Prostate gland (tissue), 2 donors: ENCODE data around the gene KLHL35.

Experiments
- POLR2A ChIP-seq: fragments of 450-650 bp; IDR thresholded peaks from one replicate; pipeline ENCODE4 v1.6.1; 2016; ENCODE audit warnings: antibody characterized with exemption, mild to moderate bottlenecking
- TF ChIP-seq, protein P1 (sequence below), 4 experiments: fragments of 200-600 bp in 2 of 4; fragments of 450-650 bp in 2 of 4; sonication (generic) in 2 of 4; IDR thresholded peaks; 1 replicate in 3 of 4; 2 replicates in 1 of 4; pipeline ENCODE4 v1.5.1; 2016 to 2019; ENCODE audit warnings: antibody characterized with exemption in 4 of 4, mild to moderate bottlenecking in 2 of 4, moderate library complexity in 2 of 4

DNA sequence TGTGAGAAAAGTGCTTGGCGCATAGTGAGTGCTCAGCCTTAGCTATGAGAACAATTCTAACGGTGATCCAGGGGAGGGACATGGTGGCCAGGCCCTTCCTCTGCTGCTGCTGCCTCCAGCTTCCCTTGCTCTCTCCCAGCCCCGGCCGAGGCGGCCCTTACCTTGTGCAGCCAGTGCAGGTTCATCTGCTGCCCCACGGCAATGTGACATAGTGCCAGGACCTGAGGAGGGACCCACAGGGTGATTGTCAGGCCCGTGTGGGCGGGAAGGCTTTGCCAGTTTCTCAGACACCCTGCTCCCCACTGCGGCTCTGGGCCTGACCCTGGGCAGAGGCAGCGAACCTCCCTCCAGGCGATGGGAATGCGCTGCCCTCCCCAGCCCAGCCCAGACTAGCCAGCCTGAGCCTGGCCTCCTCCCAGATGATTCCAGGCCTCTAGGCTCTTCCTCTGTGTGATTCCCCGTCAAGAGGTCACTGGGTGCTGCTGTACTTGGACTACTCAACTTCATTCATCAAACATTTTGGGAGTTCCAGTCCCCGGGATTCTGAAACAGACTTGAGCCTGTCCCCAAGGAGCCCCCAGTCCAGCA, 23.7 kb upstream of the KLHL35 start:
- TF ChIP-seq, protein P1, sequence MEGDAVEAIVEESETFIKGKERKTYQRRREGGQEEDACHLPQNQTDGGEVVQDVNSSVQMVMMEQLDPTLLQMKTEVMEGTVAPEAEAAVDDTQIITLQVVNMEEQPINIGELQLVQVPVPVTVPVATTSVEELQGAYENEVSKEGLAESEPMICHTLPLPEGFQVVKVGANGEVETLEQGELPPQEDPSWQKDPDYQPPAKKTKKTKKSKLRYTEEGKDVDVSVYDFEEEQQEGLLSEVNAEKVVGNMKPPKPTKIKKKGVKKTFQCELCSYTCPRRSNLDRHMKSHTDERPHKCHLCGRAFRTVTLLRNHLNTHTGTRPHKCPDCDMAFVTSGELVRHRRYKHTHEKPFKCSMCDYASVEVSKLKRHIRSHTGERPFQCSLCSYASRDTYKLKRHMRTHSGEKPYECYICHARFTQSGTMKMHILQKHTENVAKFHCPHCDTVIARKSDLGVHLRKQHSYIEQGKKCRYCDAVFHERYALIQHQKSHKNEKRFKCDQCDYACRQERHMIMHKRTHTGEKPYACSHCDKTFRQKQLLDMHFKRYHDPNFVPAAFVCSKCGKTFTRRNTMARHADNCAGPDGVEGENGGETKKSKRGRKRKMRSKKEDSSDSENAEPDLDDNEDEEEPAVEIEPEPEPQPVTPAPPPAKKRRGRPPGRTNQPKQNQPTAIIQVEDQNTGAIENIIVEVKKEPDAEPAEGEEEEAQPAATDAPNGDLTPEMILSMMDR (IDR thresholded peaks at IDR 0.05) = no peak
- TF ChIP-seq POLR2A = no peak
